GM23338 (cell line): Measurements from ENCODE around the gene ACOX1. TPM values are rescaled to one million over a fixed set of nuclear protein-coding genes. Genes with fewer than 3 reads are reported as not detected.

Experiments used
- ATAC-seq: fragments of 200-7000 bp; cut with Tn5 transposase; 3 replicates; pipeline ENCODE4 v1.9.1; 2020
- DNase-seq: peaks from one replicate; pipeline ENCODE4 v3.0.0-alpha.2; 2015; ENCODE audit warnings: low spot score
- H2AFZ ChIP-seq: fragments of 200-600 bp; sonication (generic); 2 replicates; pipeline ENCODE4 v1.8.0; 2016; ENCODE audit warnings: antibody characterized with exemption, mild to moderate bottlenecking, moderate library complexity
- H3F3A ChIP-seq: fragments of 200-600 bp; sonication (generic); replicated peaks from 2 replicates; pipeline ENCODE4 v1.8.0; 2017; ENCODE audit warnings: antibody characterized with exemption, mixed run types, low read depth
- H3K27ac ChIP-seq: fragments of 200-600 bp; sonication (generic); 2 replicates; pipeline ENCODE4 v1.6.1; 2016; ENCODE audit warnings: low read depth
- H3K27me3 ChIP-seq: fragments of 200-600 bp; sonication (generic); 2 replicates; pipeline ENCODE4 v1.8.0; 2016; ENCODE audit warnings: mild to moderate bottlenecking, mixed run types, moderate library complexity; ENCODE audit not compliant: insufficient read depth
- H3K36me3 ChIP-seq: fragments of 200-600 bp; sonication (generic); 2 replicates; pipeline ENCODE4 v1.8.0; 2016; ENCODE audit warnings: mild to moderate bottlenecking; ENCODE audit not compliant: insufficient read depth
- H3K4me1 ChIP-seq: fragments of 200-600 bp; sonication (generic); 2 replicates; pipeline ENCODE4 v1.8.0; 2016; ENCODE audit warnings: mild to moderate bottlenecking, moderate library complexity; ENCODE audit not compliant: insufficient read depth
- H3K4me2 ChIP-seq: fragments of 200-600 bp; sonication (generic); 2 replicates; pipeline ENCODE4 v1.7.1; 2017; ENCODE audit warnings: mixed run types
- H3K4me3 ChIP-seq: fragments of 200-600 bp; sonication (generic); 2 replicates; pipeline ENCODE4 v1.6.1; 2016; ENCODE audit warnings: mixed run types
- H3K79me2 ChIP-seq: fragments of 200-600 bp; sonication (generic); replicated peaks from 2 replicates; pipeline ENCODE4 v1.8.0; 2017; ENCODE audit warnings: mild to moderate bottlenecking; ENCODE audit not compliant: insufficient read depth
- H3K9me2 ChIP-seq: fragments of 200-600 bp; sonication (generic); 2 replicates; pipeline ENCODE4 v1.8.0; 2017; ENCODE audit not compliant: insufficient read depth
- H4K20me1 ChIP-seq: fragments of 200-600 bp; sonication (generic); replicated peaks from 2 replicates; pipeline ENCODE4 v1.8.0; 2017; ENCODE audit warnings: mild to moderate bottlenecking; ENCODE audit not compliant: insufficient read depth
- H3K27ac Mint-ChIP-seq: 2 replicates; pipeline ENCODE4 v1.8.0; 2020; ENCODE audit warnings: inconsistent platforms, mild to moderate bottlenecking, moderate library complexity, mixed read lengths
- H3K27me3 Mint-ChIP-seq: 3 replicates; pipeline ENCODE4 v1.8.0; 2022; ENCODE audit warnings: low read depth, mild to moderate bottlenecking, moderate library complexity, mixed read lengths, inconsistent platforms; ENCODE audit not compliant: insufficient read depth, poor library complexity
- H3K36me3 Mint-ChIP-seq: 3 replicates; pipeline ENCODE4 v1.8.0; 2021; ENCODE audit warnings: low read depth, mild to moderate bottlenecking, inconsistent platforms, moderate library complexity, mixed read lengths
- H3K4me1 Mint-ChIP-seq: 3 replicates; pipeline ENCODE4 v1.8.0; 2020; ENCODE audit warnings: mild to moderate bottlenecking, inconsistent platforms, mixed read lengths
- H3K4me3 Mint-ChIP-seq: 3 replicates; pipeline ENCODE4 v1.8.0; 2021; ENCODE audit warnings: moderate library complexity, mild to moderate bottlenecking, inconsistent platforms, mixed read lengths
- H3K9me3 Mint-ChIP-seq: 3 replicates; pipeline ENCODE4 v1.8.0; 2020; ENCODE audit warnings: moderate library complexity, mild to moderate bottlenecking, inconsistent platforms, mixed read lengths
- CREB1 ChIP-seq: fragments of 250-450 bp; sonication (Bioruptor Pico); IDR thresholded peaks from 2 replicates; pipeline ENCODE4 v1.5.0; 2020; ENCODE audit warnings: low read depth, mild to moderate bottlenecking, moderate library complexity
- ETS1 ChIP-seq: IDR thresholded peaks from 2 replicates; pipeline ENCODE4 v1.6.1; 2016; ENCODE audit warnings: antibody characterized with exemption
- EZH2 ChIP-seq: fragments of 200-600 bp; sonication (generic); IDR thresholded peaks from one replicate; pipeline ENCODE4 v1.8.0; 2017; ENCODE audit warnings: antibody characterized with exemption, mild to moderate bottlenecking, low read depth; ENCODE audit not compliant: unreplicated experiment
- EZH2phosphoT487 ChIP-seq: fragments of 200-600 bp; sonication (generic); IDR thresholded peaks from one replicate; pipeline ENCODE4 v1.8.1; 2018; ENCODE audit warnings: antibody characterized with exemption; ENCODE audit not compliant: unreplicated experiment
- NANOG ChIP-seq: IDR thresholded peaks from 2 replicates; pipeline ENCODE4 v1.6.1; 2016; ENCODE audit warnings: antibody characterized with exemption, borderline replicate concordance
- POLR2AphosphoS5 ChIP-seq: IDR thresholded peaks from 2 replicates; pipeline ENCODE4 v1.6.1; 2016; ENCODE audit warnings: antibody characterized with exemption, low read depth
- REST ChIP-seq: IDR thresholded peaks from one replicate; pipeline ENCODE4 v1.6.1; 2018; ENCODE audit warnings: antibody characterized with exemption; ENCODE audit not compliant: unreplicated experiment
- ZNF462 ChIP-seq: fragments of 250-450 bp; sonication (Bioruptor Pico); IDR thresholded peaks from 2 replicates; pipeline ENCODE4 v1.5.0; 2020; ENCODE audit warnings: mild to moderate bottlenecking, moderate library complexity
- polyA plus RNA-seq: library from polyadenylated mRNA; unstranded; fragments of >200 nt; fragmentation: Nextera tagmentation; extraction: Ambion mirVana; gene quantifications from 2 replicates; pipeline ENCODE4 v1.2.1, GENCODE V29; 2016
- total RNA-seq: library from RNA; depleted of rRNA; stranded (reverse); fragments of >200 nt; shearing (Covaris generic); gene quantifications from 2 replicates; pipeline ENCODE4 v1.2.3, GENCODE V29; 2014

ACOX1 gene
- total and polyA plus RNA-seq, 2 experiments from 2014 or later, result 12.8 to 32.9 TPM

- no peak for TF ChIP-seq REST
- TF ChIP-seq EZH2phosphoT487, result no peak
- TF ChIP-seq ZNF462 (CRISPR knock-in tag), result no peak
Measured at GRCh38 chr17:76004750-76005262, 25.8 kb upstream of the ACOX1 start (continued).

- H3K4me3 Mint-ChIP-seq, result no peak overlapping the region
- DNase-seq (no peak), ATAC-seq (no peak)
- Histone ChIP-seq H3K27ac (no peak overlapping the region), H3K9me2 (no peaks in the 10 kb centered on the region), H3K27me3 (no peaks in the 10 kb centered on the region), H3K4me1 (no peaks in the 10 kb centered on the region), H2AFZ (no peak overlapping the region), H3K4me2 (no peak overlapping the region), H3K79me2 (no peaks in the 10 kb centered on the region), H3K36me3 (no peaks in the 10 kb centered on the region), H3F3A (0 out of 2 replicates have a peak, but pooled peaks cover 3% of the 10 kb centered on the region), H4K20me1 (no peaks in the 10 kb centered on the region), H3K4me3 (no peak overlapping the region)
- H3K4me1 Mint-ChIP-seq, result peaks cover 5% of the 10 kb centered on the region; the same call in 2 of the 3 replicates
- peaks cover 3% of the 10 kb centered on the region; the same call in 2 of the 3 replicates for H3K36me3 Mint-ChIP-seq
- no peaks in the 10 kb centered on the region; the same call in 2 of the 3 replicates for H3K9me3 Mint-ChIP-seq
- no peak overlapping the region for H3K27ac Mint-ChIP-seq
- H3K27me3 Mint-ChIP-seq, result peaks cover 9% of the 10 kb centered on the region
- TF ChIP-seq REST (no peak), POLR2AphosphoS5 (no peak), EZH2phosphoT487 (no peak), EZH2 (no peak), NANOG (no peak), CREB1 (CRISPR knock-in tag) (no peak), ETS1 (no peak)
Measured at GRCh38 chr17:76003915-76004314, 24.9 kb upstream of the ACOX1 start.
